ENCODE measurements around the gene NAXE.
A peak's percentile ranks its signal among the peaks of the same experiment; 100 is the strongest.
"Not testable (repeated sequence)": the region's sequence is repeated elsewhere in the genome, so short reads cannot be mapped to it uniquely, and the experiment has no call there.

Gene NAXE

DNA sequence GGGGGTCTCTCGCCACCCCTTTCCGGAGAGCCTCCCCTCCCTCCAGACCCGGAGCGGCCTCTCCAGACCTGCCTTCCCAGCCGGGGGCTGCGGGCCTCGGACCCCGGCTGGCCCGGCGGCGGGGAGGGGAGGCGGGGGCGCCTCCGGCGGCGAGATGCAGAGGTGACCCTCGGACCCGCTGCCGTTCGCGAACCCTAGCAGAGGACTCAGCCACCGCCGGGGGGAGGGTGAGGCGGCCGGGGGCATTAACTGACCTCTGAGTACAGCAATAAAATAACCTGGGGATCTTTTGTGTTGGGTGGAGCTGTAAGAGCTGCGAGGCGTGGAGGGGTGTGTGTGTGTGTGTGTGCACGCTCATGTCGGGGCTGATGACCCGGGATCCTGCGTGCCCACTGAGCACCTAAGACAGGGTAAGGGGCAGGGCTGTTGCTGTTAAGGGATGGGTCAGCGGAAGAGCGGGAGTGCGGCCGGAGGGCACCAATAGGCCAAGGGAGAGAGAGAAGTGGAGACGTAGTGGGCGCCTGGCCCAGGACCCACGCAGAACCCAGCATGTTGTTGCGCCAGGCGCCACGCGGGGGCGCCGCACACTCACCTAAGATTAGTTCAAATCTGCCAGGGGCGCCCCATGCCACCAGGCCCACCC lies 34.0 kb downstream of the NAXE start:
- Histone ChIP-seq H3K4me3 (ENCODE audit: low read depth, low read length) (peak overlapping the region; percentile 44), H3K9me3 (no peaks in the 10 kb centered on the region), H3K36me3 (no peaks in the 10 kb centered on the region), H3K4me1 (peaks cover 8% of the 10 kb centered on the region), H3K27me3 (peaks cover 19% of the 10 kb centered on the region)
- peak; percentile 85 for DNase-seq
- peak; percentile 88 for TF ChIP-seq CTCF (IDR thresholded peaks at IDR 0.05; ENCODE audit: low read depth, low read length)

- no peak for TF ChIP-seq CTCF (IDR thresholded peaks at IDR 0.05; ENCODE audit: low read depth, low read length)
- no peak for DNase-seq
- no peak overlapping the region for H3K4me3 ChIP-seq (ENCODE audit: low read depth, low read length)
- H3K27me3 ChIP-seq, result peaks cover 19% of the 10 kb centered on the region
- no peaks in the 10 kb centered on the region for H3K9me3 ChIP-seq
- H3K4me1 ChIP-seq, result peaks cover 8% of the 10 kb centered on the region
- H3K36me3 ChIP-seq, result no peaks in the 10 kb centered on the region
Measured at GRCh38 chr1:156626079-156626438, 34.5 kb downstream of the NAXE start.

- peak; percentile 97 for TF ChIP-seq CTCF (IDR thresholded peaks at IDR 0.05; ENCODE audit: low read depth, low read length)
- H3K36me3 ChIP-seq, result no peaks in the 10 kb centered on the region
- peak; percentile 67 for DNase-seq
- peaks cover 19% of the 10 kb centered on the region for H3K27me3 ChIP-seq
- no peaks in the 10 kb centered on the region for H3K9me3 ChIP-seq
- peaks cover 8% of the 10 kb centered on the region for H3K4me1 ChIP-seq
- H3K4me3 ChIP-seq (ENCODE audit: low read depth, low read length), result no peak overlapping the region
Measured at GRCh38 chr1:156627313-156627880, 35.8 kb downstream of the NAXE start.

GRCh38 chr1:156629823-156630449 lies 38.4 kb downstream of the NAXE start:
- Histone ChIP-seq H3K9me3 (no peaks in the 10 kb centered on the region), H3K4me3 (ENCODE audit: low read depth, low read length) (no peak overlapping the region), H3K4me1 (peaks cover 8% of the 10 kb centered on the region), H3K27me3 (peaks cover 9% of the 10 kb centered on the region), H3K36me3 (no peaks in the 10 kb centered on the region)
- no peak for TF ChIP-seq CTCF (IDR thresholded peaks at IDR 0.05; ENCODE audit: low read depth, low read length)
- DNase-seq, result no peak

DNA sequence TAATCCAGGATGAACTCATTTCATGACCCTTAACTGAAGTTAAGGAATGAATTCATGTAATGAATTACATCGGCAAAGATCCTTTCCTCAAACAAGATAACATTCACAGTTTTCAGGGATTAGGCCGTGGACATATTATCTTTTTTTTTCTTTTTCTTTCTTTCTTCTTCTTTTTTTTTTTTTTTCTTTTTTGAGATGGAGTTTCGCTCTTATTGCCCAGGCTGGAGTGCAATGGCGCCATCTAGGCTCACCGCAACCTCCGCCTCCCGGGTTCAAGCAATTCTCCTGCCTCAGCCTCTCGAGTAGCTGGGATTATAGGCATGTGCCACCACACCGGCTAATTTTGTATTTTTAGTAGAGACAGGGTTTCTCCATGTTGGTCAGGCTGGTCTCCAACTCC lies 39.6 kb downstream of the NAXE start:
- not testable (repeated sequence) for H3K36me3 ChIP-seq; H3K27me3 ChIP-seq; DNase-seq; H3K4me3 ChIP-seq (ENCODE audit: low read depth, low read length); H3K9me3 ChIP-seq; H3K4me1 ChIP-seq

GRCh38 chr1:156632355-156632754 lies 40.8 kb downstream of the NAXE start:
- Histone ChIP-seq H3K27me3 (no peaks in the 10 kb centered on the region), H3K36me3 (no peaks in the 10 kb centered on the region), H3K4me1 (no peaks in the 10 kb centered on the region), H3K9me3 (no peaks in the 10 kb centered on the region), H3K4me3 (ENCODE audit: low read depth, low read length) (no peak overlapping the region)
- TF ChIP-seq CTCF (IDR thresholded peaks at IDR 0.05; ENCODE audit: low read depth, low read length), result no peak
- DNase-seq, result no peak

All from BE2C (cell line).